ENCODE measurements around the gene CELF5. TPM values are rescaled to one million over a fixed set of nuclear protein-coding genes. Genes with fewer than 3 reads are reported as not detected.

Gene CELF5
- total RNA-seq, 1 experiment from 2014 or later, result 1.2 TPM

DNA sequence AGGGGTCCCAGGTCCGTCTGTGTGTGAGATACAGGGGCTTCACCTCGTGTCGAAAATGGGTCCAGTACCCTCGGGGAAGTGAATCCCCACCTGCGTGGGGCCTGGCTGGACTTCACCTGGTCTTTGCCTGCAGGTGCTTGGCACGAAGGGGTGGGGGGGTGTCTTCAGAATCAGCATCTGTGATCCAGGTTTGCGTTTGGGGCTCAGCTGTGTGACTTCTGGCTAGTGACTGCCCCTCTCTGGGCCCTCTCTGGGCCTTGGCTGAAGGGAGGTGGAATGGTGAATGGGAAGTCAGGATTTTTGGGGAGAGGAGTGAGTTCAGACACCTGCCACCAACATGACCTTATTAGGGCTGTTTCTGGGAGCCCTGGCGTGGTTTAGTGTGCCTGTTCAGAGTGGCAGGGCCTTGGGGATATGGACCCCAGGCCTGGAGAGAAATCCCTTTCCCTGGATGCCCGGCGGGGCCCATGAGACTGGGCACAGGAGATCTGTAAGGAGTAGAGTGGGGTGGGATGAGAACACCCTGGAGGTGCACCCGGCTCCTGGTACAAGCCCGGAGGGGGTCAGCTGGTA is 2.7 kb downstream of the CELF5 start:
- in situ Hi-C loops (cut with HindIII; ENCODE audit: low pct_unique_long_range_greater_than_20kb, low sequenced_read_pairs), result no loop called here
- H3K27me3 ChIP-seq (ENCODE audit: control insufficient read depth, insufficient read depth, low read length), result no peaks in the 10 kb centered on the region; the same call in 1 of the 2 replicates
- ATAC-seq, result no peak

DNA sequence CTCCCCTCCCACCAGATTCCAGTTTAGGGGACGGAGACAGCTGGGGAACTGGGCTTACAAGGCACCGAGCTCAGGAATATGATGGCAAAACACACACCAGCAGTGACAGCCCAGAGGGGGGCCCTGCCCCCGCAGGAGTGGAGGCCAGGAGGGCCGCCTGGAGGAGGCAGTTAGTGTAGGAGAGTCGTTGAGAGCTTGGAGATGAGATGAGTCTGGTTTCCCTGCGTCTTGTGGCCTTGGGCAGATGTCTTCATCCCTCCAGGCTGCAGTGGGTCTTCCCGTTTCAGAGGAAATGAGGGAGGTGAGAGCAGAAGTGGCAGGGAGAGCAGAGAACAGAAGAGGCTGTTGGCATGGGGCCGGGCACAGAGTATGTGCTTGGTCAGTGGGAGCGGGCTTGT is 4.9 kb downstream of the CELF5 start:
- Histone ChIP-seq H3K27me3 (ENCODE audit: control insufficient read depth, insufficient read depth, low read length) (no peaks in the 10 kb centered on the region; the same call in 1 of the 2 replicates), H3K4me1 (ENCODE audit: control insufficient read depth, insufficient read depth, low read length) (no peaks in the 10 kb centered on the region), H3K27ac (ENCODE audit: low read length) (no peak overlapping the region), H3K36me3 (ENCODE audit: control insufficient read depth, insufficient read depth, low read length) (no peaks in the 10 kb centered on the region), H3K4me3 (ENCODE audit: low read depth in 2 of 2, low read length in 2 of 2) (no peak overlapping the region), H3K9me3 (ENCODE audit: control insufficient read depth, insufficient read depth, low read depth, low read length) (no peaks in the 10 kb centered on the region)
- intact Hi-C loops (cut with micrococcal nuclease; ENCODE audit: unreplicated experiment) (no loop called here), in situ Hi-C loops (cut with HindIII; ENCODE audit: low pct_unique_long_range_greater_than_20kb, low sequenced_read_pairs) (no loop called here)
- ChIA-PET POLR2A (no interaction called here), CTCF (interaction anchor here (0.9 kb wide), 1 partner anchor 8 kb away, joined by 5 read pairs; no protein-coding TSS in a partner anchor)
- no peak for ATAC-seq
- TF ChIP-seq, protein P1, sequence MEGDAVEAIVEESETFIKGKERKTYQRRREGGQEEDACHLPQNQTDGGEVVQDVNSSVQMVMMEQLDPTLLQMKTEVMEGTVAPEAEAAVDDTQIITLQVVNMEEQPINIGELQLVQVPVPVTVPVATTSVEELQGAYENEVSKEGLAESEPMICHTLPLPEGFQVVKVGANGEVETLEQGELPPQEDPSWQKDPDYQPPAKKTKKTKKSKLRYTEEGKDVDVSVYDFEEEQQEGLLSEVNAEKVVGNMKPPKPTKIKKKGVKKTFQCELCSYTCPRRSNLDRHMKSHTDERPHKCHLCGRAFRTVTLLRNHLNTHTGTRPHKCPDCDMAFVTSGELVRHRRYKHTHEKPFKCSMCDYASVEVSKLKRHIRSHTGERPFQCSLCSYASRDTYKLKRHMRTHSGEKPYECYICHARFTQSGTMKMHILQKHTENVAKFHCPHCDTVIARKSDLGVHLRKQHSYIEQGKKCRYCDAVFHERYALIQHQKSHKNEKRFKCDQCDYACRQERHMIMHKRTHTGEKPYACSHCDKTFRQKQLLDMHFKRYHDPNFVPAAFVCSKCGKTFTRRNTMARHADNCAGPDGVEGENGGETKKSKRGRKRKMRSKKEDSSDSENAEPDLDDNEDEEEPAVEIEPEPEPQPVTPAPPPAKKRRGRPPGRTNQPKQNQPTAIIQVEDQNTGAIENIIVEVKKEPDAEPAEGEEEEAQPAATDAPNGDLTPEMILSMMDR (IDR thresholded peaks at IDR 0.05), result no peak
- no peak for TF ChIP-seq TCF7L2 (IDR thresholded peaks at IDR 0.05; ENCODE audit: low read depth, low read length)
- no TSS peak for BruUV-seq (replicated peaks)
- no peak for DNase-seq (ENCODE audit: low read depth, low spot score)

More for the DNA sequence above, 2.7 kb downstream of the CELF5 start:
- H3K27ac ChIP-seq (ENCODE audit: low read length), result no peak overlapping the region
- no TSS peak for BruUV-seq (replicated peaks)
- no peaks in the 10 kb centered on the region for H3K4me1 ChIP-seq (ENCODE audit: control insufficient read depth, insufficient read depth, low read length)
- TF ChIP-seq SIN3A (IDR thresholded peaks at IDR 0.05; ENCODE audit: borderline replicate concordance, insufficient read depth, low read depth, low read length) (no peak), TCF7L2 (IDR thresholded peaks at IDR 0.05; ENCODE audit: low read depth, low read length) (no peak), POLR2AphosphoS5 (IDR thresholded peaks at IDR 0.05; ENCODE audit: low read depth, low read length) (no peak)
- TF ChIP-seq, protein P1 (IDR thresholded peaks at IDR 0.05), result no peak
- TF ChIP-seq, protein P2, sequence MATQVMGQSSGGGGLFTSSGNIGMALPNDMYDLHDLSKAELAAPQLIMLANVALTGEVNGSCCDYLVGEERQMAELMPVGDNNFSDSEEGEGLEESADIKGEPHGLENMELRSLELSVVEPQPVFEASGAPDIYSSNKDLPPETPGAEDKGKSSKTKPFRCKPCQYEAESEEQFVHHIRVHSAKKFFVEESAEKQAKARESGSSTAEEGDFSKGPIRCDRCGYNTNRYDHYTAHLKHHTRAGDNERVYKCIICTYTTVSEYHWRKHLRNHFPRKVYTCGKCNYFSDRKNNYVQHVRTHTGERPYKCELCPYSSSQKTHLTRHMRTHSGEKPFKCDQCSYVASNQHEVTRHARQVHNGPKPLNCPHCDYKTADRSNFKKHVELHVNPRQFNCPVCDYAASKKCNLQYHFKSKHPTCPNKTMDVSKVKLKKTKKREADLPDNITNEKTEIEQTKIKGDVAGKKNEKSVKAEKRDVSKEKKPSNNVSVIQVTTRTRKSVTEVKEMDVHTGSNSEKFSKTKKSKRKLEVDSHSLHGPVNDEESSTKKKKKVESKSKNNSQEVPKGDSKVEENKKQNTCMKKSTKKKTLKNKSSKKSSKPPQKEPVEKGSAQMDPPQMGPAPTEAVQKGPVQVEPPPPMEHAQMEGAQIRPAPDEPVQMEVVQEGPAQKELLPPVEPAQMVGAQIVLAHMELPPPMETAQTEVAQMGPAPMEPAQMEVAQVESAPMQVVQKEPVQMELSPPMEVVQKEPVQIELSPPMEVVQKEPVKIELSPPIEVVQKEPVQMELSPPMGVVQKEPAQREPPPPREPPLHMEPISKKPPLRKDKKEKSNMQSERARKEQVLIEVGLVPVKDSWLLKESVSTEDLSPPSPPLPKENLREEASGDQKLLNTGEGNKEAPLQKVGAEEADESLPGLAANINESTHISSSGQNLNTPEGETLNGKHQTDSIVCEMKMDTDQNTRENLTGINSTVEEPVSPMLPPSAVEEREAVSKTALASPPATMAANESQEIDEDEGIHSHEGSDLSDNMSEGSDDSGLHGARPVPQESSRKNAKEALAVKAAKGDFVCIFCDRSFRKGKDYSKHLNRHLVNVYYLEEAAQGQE (IDR thresholded peaks at IDR 0.05; ENCODE audit: insufficient read depth in 1 of 2, low read depth in 2 of 2, low read length in 1 of 2), result no peak
- DNase-seq (ENCODE audit: low read depth, low spot score), result no peak
- CTCF ChIA-PET, result no interaction called here
- intact Hi-C loops (cut with micrococcal nuclease; ENCODE audit: unreplicated experiment), result no loop called here
- no peak overlapping the region for H3K4me3 ChIP-seq (ENCODE audit: low read depth in 2 of 2, low read length in 2 of 2)
- no peaks in the 10 kb centered on the region for H3K9me3 ChIP-seq (ENCODE audit: control insufficient read depth, insufficient read depth, low read depth, low read length)
- POLR2A ChIA-PET, result no interaction called here
- no peaks in the 10 kb centered on the region for H3K36me3 ChIP-seq (ENCODE audit: control insufficient read depth, insufficient read depth, low read length)
